GM21825 (cell line): ENCODE data around the gene NCK1.
A peak's percentile ranks its signal among the peaks of the same experiment; 100 is the strongest.
"Not testable (repeated sequence)": the region's sequence is repeated elsewhere in the genome, so short reads cannot be mapped to it uniquely, and the experiment has no call there.

ENCODE experiments used
- ATAC-seq: cut with Tn5 transposase; IDR thresholded peaks from one replicate; pipeline ENCODE4 v1.9.1; 2021; ENCODE audit warnings: mild to moderate bottlenecking, moderate library complexity; ENCODE audit not compliant: unreplicated experiment

The NCK1 gene

GRCh38 chr3:136860541-136860940 lies 1.5 kb upstream of the NCK1 start:
- ATAC-seq: no peak

- ATAC-seq: peak; percentile 15
Observed at GRCh38 chr3:136862617-136863322, 762 bp downstream of the NCK1 start.

GRCh38 chr3:136869282-136869681 lies 7.3 kb downstream of the NCK1 start:
- ATAC-seq: no peak

- ATAC-seq: not testable (repeated sequence)
Observed at GRCh38 chr3:136872258-136872657, 10.2 kb downstream of the NCK1 start.

- not testable (repeated sequence) for ATAC-seq
Observed at GRCh38 chr3:136879510-136879909, 17.5 kb downstream of the NCK1 start.

- ATAC-seq: no peak
Observed at GRCh38 chr3:136882571-136882970, 20.6 kb downstream of the NCK1 start.

- ATAC-seq: no peak
Observed at GRCh38 chr3:136883967-136884720, 22.1 kb downstream of the NCK1 start.

- ATAC-seq: peak; percentile 73
Observed at GRCh38 chr3:136885357-136886213, 23.6 kb downstream of the NCK1 start.

GRCh38 chr3:136889947-136890346 lies 27.9 kb downstream of the NCK1 start:
- no peak for ATAC-seq

- ATAC-seq: no peak
Observed at GRCh38 chr3:136891934-136892855, 30.2 kb downstream of the NCK1 start.

GRCh38 chr3:136893848-136894443 lies 31.9 kb downstream of the NCK1 start:
- no peak for ATAC-seq

GRCh38 chr3:136897171-136897570 lies 35.2 kb downstream of the NCK1 start:
- ATAC-seq: not testable (repeated sequence)

- ATAC-seq: no peak
Observed at GRCh38 chr3:136898549-136898948, 36.5 kb downstream of the NCK1 start.

GRCh38 chr3:136898954-136899353 lies 36.9 kb downstream of the NCK1 start:
- ATAC-seq: no peak

GRCh38 chr3:136899622-136900158 lies 37.7 kb downstream of the NCK1 start:
- ATAC-seq: no peak

GRCh38 chr3:136900694-136901093 lies 38.7 kb downstream of the NCK1 start:
- not testable (repeated sequence) for ATAC-seq

GRCh38 chr3:136901391-136901790 lies 39.4 kb downstream of the NCK1 start:
- ATAC-seq: no peak

GRCh38 chr3:136902530-136902929 lies 40.5 kb downstream of the NCK1 start:
- ATAC-seq: not testable (repeated sequence)

GRCh38 chr3:136903899-136904298 lies 41.9 kb downstream of the NCK1 start:
- ATAC-seq: no peak

GRCh38 chr3:136904746-136905145 lies 42.7 kb downstream of the NCK1 start:
- no peak for ATAC-seq
